ENCODE results near the gene VPS25.
A peak's percentile ranks its signal among the peaks of the same experiment; 100 is the strongest.
"Not testable (repeated sequence)": the region's sequence is repeated elsewhere in the genome, so short reads cannot be mapped to it uniquely, and the experiment has no call there.

The VPS25 gene

GRCh38 chr17:42769964-42770363 lies 3.3 kb upstream of the VPS25 start:
- not testable (repeated sequence) for H3K4me3 ChIP-seq (ENCODE audit: low read length in 2 of 2); H3K36me3 ChIP-seq (ENCODE audit: control insufficient read depth in 2 of 2, insufficient read depth in 2 of 2, low read length in 2 of 2); H3K27me3 ChIP-seq (ENCODE audit: control insufficient read depth in 1 of 2, insufficient read depth in 2 of 2, low read length in 2 of 2); H3K9me3 ChIP-seq (ENCODE audit: control insufficient read depth in 2 of 2, low read length in 2 of 2); H3K4me1 ChIP-seq (ENCODE audit: control insufficient read depth, insufficient read depth, low read length); H3K9ac ChIP-seq (ENCODE audit: low read length in 2 of 2); H3K27ac ChIP-seq (ENCODE audit: low read length)

GRCh38 chr17:42772945-42773289 lies 332 bp upstream of the VPS25 start:
- no peaks in the 10 kb centered on the region for H3K9me3 ChIP-seq (ENCODE audit: control insufficient read depth in 2 of 2, low read length in 2 of 2)
- peaks cover 9% of the 10 kb centered on the region for H3K4me1 ChIP-seq (ENCODE audit: control insufficient read depth, insufficient read depth, low read length)
- no peaks in the 10 kb centered on the region for H3K27me3 ChIP-seq (ENCODE audit: control insufficient read depth in 1 of 2, insufficient read depth in 2 of 2, low read length in 2 of 2)
- H3K36me3 ChIP-seq (ENCODE audit: control insufficient read depth in 2 of 2, insufficient read depth in 2 of 2, low read length in 2 of 2): peaks cover 11 to 15% of the 10 kb centered on the region in 2 donors
- H3K4me3 ChIP-seq (ENCODE audit: low read length in 2 of 2): peak overlapping the region; percentile 98 to 99
- H3K27ac ChIP-seq (ENCODE audit: low read length): peak overlapping the region; percentile 81
- peak overlapping the region; percentile 99 for H3K9ac ChIP-seq (ENCODE audit: low read length in 2 of 2)

GRCh38 chr17:42774066-42774745 lies 957 bp downstream of the VPS25 start:
- Histone ChIP-seq H3K27me3 (ENCODE audit: control insufficient read depth in 1 of 2, insufficient read depth in 2 of 2, low read length in 2 of 2) (no peaks in the 10 kb centered on the region), H3K9me3 (ENCODE audit: control insufficient read depth in 2 of 2, low read length in 2 of 2) (no peaks in the 10 kb centered on the region), H3K4me3 (ENCODE audit: low read length in 2 of 2) (peak overlapping the region; percentile 98 to 99), H3K27ac (ENCODE audit: low read length) (peak overlapping the region; percentile 81), H3K4me1 (ENCODE audit: control insufficient read depth, insufficient read depth, low read length) (peaks cover 9% of the 10 kb centered on the region), H3K36me3 (ENCODE audit: control insufficient read depth in 2 of 2, insufficient read depth in 2 of 2, low read length in 2 of 2) (peaks cover 21 to 23% of the 10 kb centered on the region in 2 donors), H3K9ac (ENCODE audit: low read length in 2 of 2) (peak overlapping the region; percentile 99)

- H3K36me3 ChIP-seq (ENCODE audit: control insufficient read depth in 2 of 2, insufficient read depth in 2 of 2, low read length in 2 of 2): peaks cover 21 to 25% of the 10 kb centered on the region in 2 donors
- no peak overlapping the region for H3K9ac ChIP-seq (ENCODE audit: low read length in 2 of 2)
- H3K4me1 ChIP-seq (ENCODE audit: control insufficient read depth, insufficient read depth, low read length): peaks cover 16% of the 10 kb centered on the region
- H3K27ac ChIP-seq (ENCODE audit: low read length): no peak overlapping the region
- H3K4me3 ChIP-seq (ENCODE audit: low read length in 2 of 2): no peak overlapping the region
- H3K9me3 ChIP-seq (ENCODE audit: control insufficient read depth in 2 of 2, low read length in 2 of 2): no peaks in the 10 kb centered on the region
- peaks cover 3 to 7% of the 10 kb centered on the region in 2 donors for H3K27me3 ChIP-seq (ENCODE audit: control insufficient read depth in 1 of 2, insufficient read depth in 2 of 2, low read length in 2 of 2)
Observed at GRCh38 chr17:42775534-42776098, 2.4 kb downstream of the VPS25 start.

GRCh38 chr17:42778570-42778969 lies 5.3 kb downstream of the VPS25 start:
- H3K9me3 ChIP-seq (ENCODE audit: control insufficient read depth in 2 of 2, low read length in 2 of 2): no peaks in the 10 kb centered on the region
- no peak overlapping the region for H3K27ac ChIP-seq (ENCODE audit: low read length)
- peaks cover 24 to 37% of the 10 kb centered on the region in 2 donors for H3K27me3 ChIP-seq (ENCODE audit: control insufficient read depth in 1 of 2, insufficient read depth in 2 of 2, low read length in 2 of 2)
- peaks cover 21 to 25% of the 10 kb centered on the region in 2 donors for H3K36me3 ChIP-seq (ENCODE audit: control insufficient read depth in 2 of 2, insufficient read depth in 2 of 2, low read length in 2 of 2)
- no peak overlapping the region for H3K4me3 ChIP-seq (ENCODE audit: low read length in 2 of 2)
- H3K4me1 ChIP-seq (ENCODE audit: control insufficient read depth, insufficient read depth, low read length): peaks cover 34% of the 10 kb centered on the region
- H3K9ac ChIP-seq (ENCODE audit: low read length in 2 of 2): no peak overlapping the region

GRCh38 chr17:42779304-42779935 lies 6.2 kb downstream of the VPS25 start:
- H3K27me3 ChIP-seq (ENCODE audit: control insufficient read depth in 1 of 2, insufficient read depth in 2 of 2, low read length in 2 of 2): peaks cover 33 to 45% of the 10 kb centered on the region in 2 donors
- no peak overlapping the region for H3K9ac ChIP-seq (ENCODE audit: low read length in 2 of 2)
- no peak overlapping the region for H3K4me3 ChIP-seq (ENCODE audit: low read length in 2 of 2)
- no peak overlapping the region for H3K27ac ChIP-seq (ENCODE audit: low read length)
- H3K4me1 ChIP-seq (ENCODE audit: control insufficient read depth, insufficient read depth, low read length): peaks cover 29% of the 10 kb centered on the region
- no peaks in the 10 kb centered on the region for H3K9me3 ChIP-seq (ENCODE audit: control insufficient read depth in 2 of 2, low read length in 2 of 2)
- H3K36me3 ChIP-seq (ENCODE audit: control insufficient read depth in 2 of 2, insufficient read depth in 2 of 2, low read length in 2 of 2): peaks cover 21 to 25% of the 10 kb centered on the region in 2 donors

GRCh38 chr17:42779936-42780850 lies 6.9 kb downstream of the VPS25 start, which contains the start of gene WNK4:
WNK4 (plus strand) TSS chr17:42780610; CDS start chr17:42780699, 89 bp downstream.
- Histone ChIP-seq H3K27ac (ENCODE audit: low read length) (no peak within 1 kb of the TSS), H3K9ac (ENCODE audit: low read length in 2 of 2) (peak within 1 kb of the TSS; percentile 36 to 44), H3K4me3 (ENCODE audit: low read length in 2 of 2) (peak within 1 kb of the TSS; percentile 51 to 71)

GRCh38 chr17:42780851-42781638 lies 7.8 kb downstream of the VPS25 start:
- peak overlapping the region; percentile 51 to 71 for H3K4me3 ChIP-seq (ENCODE audit: low read length in 2 of 2)
- no peak overlapping the region for H3K27ac ChIP-seq (ENCODE audit: low read length)
- peaks cover 48 to 62% of the 10 kb centered on the region in 2 donors for H3K27me3 ChIP-seq (ENCODE audit: control insufficient read depth in 1 of 2, insufficient read depth in 2 of 2, low read length in 2 of 2)
- H3K4me1 ChIP-seq (ENCODE audit: control insufficient read depth, insufficient read depth, low read length): peaks cover 33% of the 10 kb centered on the region
- peaks cover 14 to 17% of the 10 kb centered on the region in 2 donors for H3K36me3 ChIP-seq (ENCODE audit: control insufficient read depth in 2 of 2, insufficient read depth in 2 of 2, low read length in 2 of 2)
- H3K9me3 ChIP-seq (ENCODE audit: control insufficient read depth in 2 of 2, low read length in 2 of 2): no peaks in the 10 kb centered on the region
- peak overlapping the region; percentile 2 to 38 for H3K9ac ChIP-seq (ENCODE audit: low read length in 2 of 2)

More at GRCh38 chr17:42779936-42780850, 6.9 kb downstream of the VPS25 start, which contains the start of gene WNK4:
- peaks cover 21 to 25% of the 10 kb centered on the region in 2 donors for H3K36me3 ChIP-seq (ENCODE audit: control insufficient read depth in 2 of 2, insufficient read depth in 2 of 2, low read length in 2 of 2)
- H3K27me3 ChIP-seq (ENCODE audit: control insufficient read depth in 1 of 2, insufficient read depth in 2 of 2, low read length in 2 of 2): peaks cover 39 to 53% of the 10 kb centered on the region in 2 donors
- peaks cover 32% of the 10 kb centered on the region for H3K4me1 ChIP-seq (ENCODE audit: control insufficient read depth, insufficient read depth, low read length)
- no peaks in the 10 kb centered on the region for H3K9me3 ChIP-seq (ENCODE audit: control insufficient read depth in 2 of 2, low read length in 2 of 2)

GRCh38 chr17:42781639-42782165 lies 8.5 kb downstream of the VPS25 start:
- Histone ChIP-seq H3K4me3 (ENCODE audit: low read length in 2 of 2) (peak overlapping the region in 1 of 2 donors; percentile 71), H3K9ac (ENCODE audit: low read length in 2 of 2) (peak overlapping the region in 1 of 2 donors; percentile 21), H3K9me3 (ENCODE audit: control insufficient read depth in 2 of 2, low read length in 2 of 2) (no peaks in the 10 kb centered on the region), H3K27me3 (ENCODE audit: control insufficient read depth in 1 of 2, insufficient read depth in 2 of 2, low read length in 2 of 2) (peaks cover 50 to 68% of the 10 kb centered on the region in 2 donors), H3K27ac (ENCODE audit: low read length) (no peak overlapping the region), H3K36me3 (ENCODE audit: control insufficient read depth in 2 of 2, insufficient read depth in 2 of 2, low read length in 2 of 2) (peaks cover 13% of the 10 kb centered on the region in 2 donors), H3K4me1 (ENCODE audit: control insufficient read depth, insufficient read depth, low read length) (peaks cover 33% of the 10 kb centered on the region)
